Activated CD8-positive, alpha-beta memory T cell treated with anti-CD3 and anti-CD28 coated beads for 48 hours (primary cell): ENCODE data around the gene SLC66A1.
"Not testable (repeated sequence)": the region's sequence is repeated elsewhere in the genome, so short reads cannot be mapped to it uniquely, and the experiment has no call there.

Experiments used
- DNase-seq, 3 experiments: peaks; one replicate each; pipeline ENCODE4 v3.0.0-alpha.2; 2020; ENCODE audit warnings: low read depth in 2 of 3, low spot score in 2 of 3

SLC66A1 gene

GRCh38 chr1:19304081-19304480 is 8.0 kb upstream of the SLC66A1 start:
- not testable (repeated sequence) for DNase-seq

GRCh38 chr1:19305880-19306279 is 6.2 kb upstream of the SLC66A1 start:
- no peak for DNase-seq

- no peak for DNase-seq
Observed at GRCh38 chr1:19306941-19307340, 5.2 kb upstream of the SLC66A1 start.

DNA sequence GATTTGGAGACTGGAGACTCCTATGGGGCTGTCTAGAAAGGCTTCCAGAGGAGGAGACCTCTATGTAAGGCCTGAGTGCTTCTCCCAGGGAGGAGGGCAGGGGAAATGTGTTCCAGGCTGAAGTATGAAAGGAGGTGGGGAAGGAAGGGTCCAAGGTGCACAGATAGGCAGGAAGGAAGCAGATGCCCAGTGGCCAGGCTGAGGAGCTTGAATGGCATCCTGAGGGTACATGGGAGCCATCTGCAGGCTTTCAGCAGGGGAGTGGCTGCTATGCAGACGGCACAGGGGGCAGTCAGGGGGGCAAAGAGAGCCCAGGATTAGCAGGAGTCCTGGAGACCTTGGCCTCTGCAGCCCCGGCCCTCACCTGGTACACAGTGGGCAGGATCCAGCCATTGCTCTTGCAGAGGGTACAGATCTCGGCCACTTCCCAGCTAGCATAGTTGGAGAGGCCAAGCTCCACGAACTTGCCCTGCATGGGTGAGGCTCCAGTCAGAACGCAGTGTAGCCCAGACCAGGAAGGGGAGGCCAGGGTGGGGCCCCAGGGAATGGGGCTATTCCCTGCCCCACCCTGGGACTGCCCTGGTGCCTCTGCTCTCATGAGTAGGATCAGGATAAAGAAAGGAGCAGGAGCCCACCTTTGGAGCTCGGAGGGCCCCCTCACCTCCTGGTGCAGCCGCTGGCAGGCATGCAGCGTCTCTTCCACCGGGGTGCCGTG is 4.2 kb upstream of the SLC66A1 start:
- DNase-seq = no peak

- DNase-seq = no peak
Observed at GRCh38 chr1:19308509-19308907, 3.6 kb upstream of the SLC66A1 start.

DNA sequence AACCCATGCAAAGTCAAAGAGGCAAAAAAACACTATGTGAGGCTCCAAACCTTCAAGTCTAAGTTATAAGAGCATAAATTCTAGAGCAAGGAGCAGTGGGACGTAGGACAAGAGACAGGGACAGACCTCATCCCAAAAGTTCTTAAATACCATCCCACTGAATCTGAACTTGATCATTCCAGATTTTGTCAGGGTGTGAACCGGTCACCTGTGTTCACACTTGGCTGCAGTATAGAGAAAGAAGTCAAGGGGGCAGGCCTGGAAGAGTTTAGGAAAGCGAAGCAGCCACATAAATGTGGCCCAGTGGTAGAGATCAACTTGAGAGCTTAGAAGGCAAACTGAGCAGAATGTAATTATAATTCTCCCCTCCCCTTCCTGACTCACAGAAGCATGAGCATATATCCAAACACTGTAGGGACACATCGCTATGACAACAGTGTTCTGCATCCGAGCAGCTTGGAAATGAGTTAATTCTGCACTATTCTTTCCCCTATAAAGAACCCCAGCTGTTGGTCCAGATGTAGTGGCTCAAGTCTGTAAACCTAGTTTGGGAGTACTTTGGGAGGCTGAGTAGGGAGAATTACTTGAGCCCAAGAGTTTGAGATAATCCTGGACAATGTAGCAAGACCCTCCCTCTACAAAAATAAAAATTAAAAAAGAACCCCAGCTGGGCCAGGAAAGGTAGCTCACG is 2.9 kb upstream of the SLC66A1 start:
- no peak for DNase-seq

- no peak for DNase-seq
Observed at GRCh38 chr1:19310061-19310460, 2.1 kb upstream of the SLC66A1 start.

GRCh38 chr1:19310720-19311502 is 1.2 kb upstream of the SLC66A1 start:
- DNase-seq = no peak

- peak in 1 of 3 experiments; percentile 11 for DNase-seq
Observed at GRCh38 chr1:19311503-19311930, 609 bp upstream of the SLC66A1 start.

GRCh38 chr1:19312782-19313635 is 883 bp downstream of the SLC66A1 start:
- DNase-seq = no peak

DNA sequence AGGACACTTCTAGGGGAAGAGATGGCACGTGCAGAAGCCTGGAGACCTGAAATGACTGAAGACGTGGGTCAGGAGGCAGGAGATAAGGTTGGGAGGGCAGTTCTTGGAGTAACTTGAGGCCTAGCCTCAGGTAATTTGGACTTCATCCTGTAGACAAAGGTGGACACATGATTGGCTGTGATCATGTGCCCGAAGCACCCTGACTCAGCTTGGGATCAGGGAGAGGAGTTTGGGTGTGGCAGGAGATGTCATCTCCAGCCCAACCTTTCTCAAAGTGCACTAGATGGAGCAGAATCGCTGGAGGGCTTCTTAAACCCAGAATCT is 1.5 kb downstream of the SLC66A1 start:
- DNase-seq = no peak

GRCh38 chr1:19313961-19314882 is 2.1 kb downstream of the SLC66A1 start:
- no peak for DNase-seq

- no peak for DNase-seq
Observed at GRCh38 chr1:19315378-19316198, 3.5 kb downstream of the SLC66A1 start.

DNA sequence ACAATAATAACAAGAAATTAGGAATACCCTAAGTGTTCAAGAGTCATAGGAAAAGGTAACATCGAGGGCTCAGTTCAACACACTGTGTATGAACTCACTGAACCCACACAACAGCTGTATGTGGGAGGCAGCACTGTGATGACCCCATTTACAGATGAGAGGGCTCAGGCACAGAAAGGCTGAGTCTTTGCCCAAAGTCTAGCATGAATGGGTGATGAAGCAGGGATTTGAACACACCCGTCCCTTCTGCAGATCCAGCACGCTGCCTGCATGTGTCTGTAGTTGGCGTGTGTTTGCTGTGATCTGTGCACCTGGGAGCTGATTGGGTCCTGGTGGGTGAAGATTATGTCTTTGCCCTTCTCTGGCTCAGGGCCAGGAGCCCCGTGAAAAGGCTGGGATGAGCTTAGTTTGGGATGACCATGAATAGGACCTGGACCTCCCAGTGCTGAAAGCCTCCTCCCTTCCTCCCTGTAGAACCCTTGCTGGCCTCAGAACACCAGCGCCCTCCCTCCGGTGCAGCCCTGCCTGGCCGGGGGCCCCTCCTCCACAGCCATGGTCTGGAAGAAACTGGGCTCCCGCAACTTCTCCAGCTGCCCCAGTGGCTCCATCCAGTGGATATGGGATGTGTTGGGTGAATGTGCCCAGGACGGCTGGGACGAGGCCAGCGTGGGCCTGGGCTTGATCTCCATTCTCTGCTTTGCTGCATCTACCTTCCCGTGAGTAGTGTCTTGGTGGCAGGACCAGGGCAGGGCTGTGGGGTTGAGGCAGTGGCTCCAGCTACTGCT is 5.2 kb downstream of the SLC66A1 start:
- no peak for DNase-seq

DNA sequence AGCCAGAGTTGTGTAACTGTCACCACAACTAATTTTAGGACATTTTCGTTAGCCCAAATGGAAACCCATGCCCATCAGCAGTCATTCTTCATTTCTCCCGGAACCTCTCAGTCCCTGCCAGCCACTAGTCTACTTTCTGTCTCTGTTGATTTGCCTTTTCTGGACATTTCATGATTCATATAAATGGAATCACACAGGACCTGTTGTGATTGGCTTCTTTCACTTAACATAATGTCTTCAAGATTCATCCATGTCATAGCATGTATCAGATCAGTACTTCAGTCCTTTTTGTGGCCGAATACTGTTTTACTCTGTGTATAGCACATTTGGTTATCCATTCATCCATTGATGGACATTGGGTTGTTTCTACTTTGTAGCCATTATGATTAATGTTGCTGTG is 7.1 kb downstream of the SLC66A1 start:
- DNase-seq = no peak

GRCh38 chr1:19321071-19321470 is 8.9 kb downstream of the SLC66A1 start:
- no peak for DNase-seq

DNA sequence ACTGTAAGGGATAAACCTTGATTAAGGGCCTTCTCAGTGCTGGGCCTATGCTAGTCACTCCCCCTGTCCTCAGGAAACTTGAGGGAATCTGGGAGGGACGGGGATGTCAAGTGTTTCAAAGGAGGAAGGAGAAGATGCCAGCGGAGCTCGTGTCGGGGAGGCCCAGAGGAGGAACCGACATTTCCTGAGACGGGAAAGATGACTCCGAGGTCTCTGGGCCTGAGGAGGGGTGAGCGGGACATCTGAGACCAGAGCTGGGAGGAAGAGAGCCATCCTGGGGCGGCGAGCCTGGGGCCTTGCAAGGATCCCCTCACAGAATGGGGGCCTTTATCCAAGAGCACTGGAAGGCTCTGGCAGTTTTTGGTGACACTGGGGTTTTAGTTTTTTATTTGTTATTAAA is 10.4 kb downstream of the SLC66A1 start:
- DNase-seq = no peak

DNA sequence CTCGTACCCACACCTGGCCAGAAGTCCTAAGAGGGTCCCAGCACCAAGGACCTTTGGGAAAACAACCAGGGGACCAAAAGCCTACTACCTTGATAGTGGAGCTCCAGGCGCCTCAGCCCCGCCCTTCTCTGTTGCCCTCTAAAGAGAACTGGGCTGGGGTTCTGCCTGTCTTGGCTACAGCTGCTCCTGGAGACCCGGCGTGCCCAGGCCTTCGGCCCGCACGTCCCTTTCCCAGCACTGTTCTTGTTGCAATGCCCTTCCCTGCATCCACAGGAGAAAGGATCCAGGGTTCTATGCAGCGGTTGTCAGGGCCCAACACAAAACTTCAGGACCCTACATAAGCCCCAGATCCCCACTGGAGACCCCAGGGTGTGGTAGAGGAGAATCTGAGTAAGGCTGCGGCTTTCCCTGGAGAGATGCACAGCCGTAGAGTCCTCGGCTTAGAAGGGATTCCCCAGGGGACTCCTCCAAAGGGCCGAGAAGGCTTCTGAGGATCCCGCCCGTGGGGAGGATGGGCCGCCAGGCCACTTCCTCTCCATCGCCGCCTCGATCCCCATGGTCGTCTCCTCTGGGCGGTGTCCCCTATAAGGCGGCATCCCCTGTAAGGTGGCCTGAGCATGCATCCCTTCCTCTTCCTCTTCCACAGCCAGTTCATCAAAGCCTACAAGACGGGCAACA is 12.0 kb downstream of the SLC66A1 start:
- DNase-seq = no peak
